ENCODE data around the gene NIM1K.

DNA sequence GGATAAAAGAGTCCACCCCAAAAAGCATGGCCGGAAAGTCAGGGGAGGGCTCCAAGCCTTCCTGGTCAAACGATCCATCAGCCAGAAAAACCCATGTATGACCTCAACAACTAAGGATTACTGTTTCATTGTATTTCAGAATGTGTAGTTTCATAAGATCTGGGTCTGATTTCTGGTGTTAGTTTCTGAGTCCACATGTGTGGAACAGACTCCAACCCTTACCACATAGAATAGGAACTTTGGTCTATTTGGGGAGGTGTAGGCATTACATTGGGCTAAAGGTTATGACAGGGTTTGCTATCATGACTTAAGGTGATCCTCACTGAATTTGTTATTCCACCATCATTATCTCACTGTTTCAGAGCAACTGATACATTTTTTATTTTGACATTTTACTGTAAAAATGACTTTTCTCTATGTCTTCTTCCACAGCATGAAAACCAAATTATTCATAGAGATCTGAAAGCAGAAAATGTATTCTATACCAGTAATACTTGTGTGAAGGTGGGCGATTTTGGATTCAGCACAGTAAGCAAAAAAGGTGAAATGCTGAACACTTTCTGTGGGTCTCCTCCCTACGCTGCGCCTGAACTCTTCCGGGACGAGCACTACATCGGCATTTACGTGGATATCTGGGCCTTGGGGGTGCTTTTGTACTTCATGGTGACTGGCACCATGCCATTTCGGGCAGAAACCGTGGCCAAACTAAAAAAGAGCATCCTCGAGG, 87.7 kb downstream of the NIM1K start:
- TF ChIP-seq, protein P1, sequence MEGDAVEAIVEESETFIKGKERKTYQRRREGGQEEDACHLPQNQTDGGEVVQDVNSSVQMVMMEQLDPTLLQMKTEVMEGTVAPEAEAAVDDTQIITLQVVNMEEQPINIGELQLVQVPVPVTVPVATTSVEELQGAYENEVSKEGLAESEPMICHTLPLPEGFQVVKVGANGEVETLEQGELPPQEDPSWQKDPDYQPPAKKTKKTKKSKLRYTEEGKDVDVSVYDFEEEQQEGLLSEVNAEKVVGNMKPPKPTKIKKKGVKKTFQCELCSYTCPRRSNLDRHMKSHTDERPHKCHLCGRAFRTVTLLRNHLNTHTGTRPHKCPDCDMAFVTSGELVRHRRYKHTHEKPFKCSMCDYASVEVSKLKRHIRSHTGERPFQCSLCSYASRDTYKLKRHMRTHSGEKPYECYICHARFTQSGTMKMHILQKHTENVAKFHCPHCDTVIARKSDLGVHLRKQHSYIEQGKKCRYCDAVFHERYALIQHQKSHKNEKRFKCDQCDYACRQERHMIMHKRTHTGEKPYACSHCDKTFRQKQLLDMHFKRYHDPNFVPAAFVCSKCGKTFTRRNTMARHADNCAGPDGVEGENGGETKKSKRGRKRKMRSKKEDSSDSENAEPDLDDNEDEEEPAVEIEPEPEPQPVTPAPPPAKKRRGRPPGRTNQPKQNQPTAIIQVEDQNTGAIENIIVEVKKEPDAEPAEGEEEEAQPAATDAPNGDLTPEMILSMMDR (IDR thresholded peaks at IDR 0.05 in 8 of 11, conservative IDR thresholded peaks at IDR 0.05 in 3 of 11) = no peak
- no peak for TF ChIP-seq POLR2AphosphoS5 (IDR thresholded peaks at IDR 0.05)
